HS-27A (cell line): Measurements from ENCODE around the gene LIG3.
"Not testable (repeated sequence)": the region's sequence is repeated elsewhere in the genome, so short reads cannot be mapped to it uniquely, and the experiment has no call there.

Source experiments
- DNase-seq: peaks from one replicate; pipeline ENCODE4 v3.0.0-alpha.2; 2012; ENCODE audit warnings: low read depth, missing footprints

Gene LIG3

DNA sequence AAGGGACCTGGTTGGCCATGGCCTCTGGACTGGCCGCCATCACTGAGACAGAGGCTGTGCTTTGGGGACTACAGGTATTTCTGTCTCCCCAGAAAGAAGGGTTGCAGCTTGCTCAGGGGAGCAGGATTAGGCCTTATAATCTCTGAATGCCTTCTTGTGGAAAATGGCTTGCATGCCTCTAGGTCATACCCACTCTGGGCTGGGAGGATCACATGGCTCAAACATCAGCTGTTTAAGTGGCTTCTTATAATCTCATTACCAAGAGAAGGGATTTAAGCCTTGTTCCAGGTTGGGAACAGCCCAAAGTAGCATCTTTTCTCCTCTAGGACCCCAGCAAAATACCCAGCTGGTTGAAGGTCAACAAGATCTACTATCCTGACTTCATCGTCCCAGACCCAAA lies 19.1 kb downstream of the LIG3 start:
- DNase-seq, result no peak

DNA sequence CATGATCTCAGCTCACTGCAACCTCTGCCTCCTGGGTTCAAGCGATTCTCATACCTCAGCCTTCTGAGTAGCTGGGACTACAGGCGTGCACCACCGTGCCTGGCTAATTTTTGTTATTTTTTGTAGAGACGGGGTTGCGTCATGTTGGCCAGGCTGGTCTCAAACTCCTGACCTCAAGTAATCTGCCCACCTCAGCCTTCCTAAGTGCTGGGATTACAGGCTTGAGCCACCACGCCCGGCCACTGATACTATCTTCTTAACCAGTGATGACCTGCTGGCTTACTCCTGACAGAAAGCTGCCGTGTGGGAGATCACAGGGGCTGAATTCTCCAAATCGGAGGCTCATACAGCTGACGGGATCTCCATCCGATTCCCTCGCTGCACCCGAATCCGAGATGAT lies 20.7 kb downstream of the LIG3 start:
- not testable (repeated sequence) for DNase-seq

DNA sequence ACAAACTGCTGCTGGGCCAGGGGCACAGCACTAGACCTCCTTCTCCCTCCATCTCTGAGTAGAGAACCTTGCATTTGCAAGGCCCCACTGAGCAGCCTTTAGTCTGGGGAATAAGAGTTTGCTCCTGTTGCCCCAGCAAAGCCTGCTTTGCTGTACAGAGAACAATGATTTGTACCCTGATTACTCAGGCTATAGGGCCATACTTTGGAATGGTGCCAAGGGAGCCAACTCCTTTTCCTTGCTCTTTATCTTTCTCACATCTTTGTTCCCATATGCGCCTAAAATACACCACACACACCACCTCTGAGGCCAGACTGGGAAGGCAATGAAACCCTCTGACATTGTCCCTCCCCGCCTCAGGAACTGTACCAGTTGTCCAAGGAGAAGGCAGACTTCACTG lies 21.2 kb downstream of the LIG3 start:
- no peak for DNase-seq

DNA sequence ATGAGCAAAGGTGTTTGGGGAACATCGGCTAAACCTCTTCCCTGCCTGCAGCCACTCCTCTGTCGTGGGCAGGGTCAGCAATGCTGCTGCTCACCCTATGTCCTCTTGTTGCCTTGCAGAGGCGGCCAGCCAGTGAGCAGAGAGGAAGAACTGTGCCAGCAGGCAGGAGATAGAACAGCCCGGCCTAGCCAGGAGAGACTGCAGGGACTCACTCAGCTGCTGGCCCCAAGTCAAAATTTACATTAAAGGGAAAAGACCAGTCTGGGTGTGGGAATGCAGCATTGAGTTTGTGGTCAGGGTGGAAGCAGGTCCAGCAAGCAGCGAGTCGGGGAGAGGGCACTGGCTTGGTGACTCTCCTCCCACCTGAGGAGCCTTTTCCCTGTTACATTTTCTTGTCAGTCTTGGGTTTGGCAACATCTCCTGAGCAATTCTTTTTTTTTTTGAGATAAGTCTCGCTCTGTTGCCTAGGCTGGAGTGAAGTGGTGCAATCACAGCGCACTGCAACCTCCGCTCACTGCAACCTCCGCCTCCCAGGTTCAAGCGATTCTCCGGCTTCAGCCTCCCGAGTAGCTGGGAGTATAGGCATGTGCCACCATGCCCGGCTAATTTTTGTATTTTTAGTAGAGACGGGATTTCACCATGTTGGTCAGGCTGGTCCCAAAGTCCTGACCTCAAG lies 22.7 kb downstream of the LIG3 start:
- DNase-seq, result no peak

DNA sequence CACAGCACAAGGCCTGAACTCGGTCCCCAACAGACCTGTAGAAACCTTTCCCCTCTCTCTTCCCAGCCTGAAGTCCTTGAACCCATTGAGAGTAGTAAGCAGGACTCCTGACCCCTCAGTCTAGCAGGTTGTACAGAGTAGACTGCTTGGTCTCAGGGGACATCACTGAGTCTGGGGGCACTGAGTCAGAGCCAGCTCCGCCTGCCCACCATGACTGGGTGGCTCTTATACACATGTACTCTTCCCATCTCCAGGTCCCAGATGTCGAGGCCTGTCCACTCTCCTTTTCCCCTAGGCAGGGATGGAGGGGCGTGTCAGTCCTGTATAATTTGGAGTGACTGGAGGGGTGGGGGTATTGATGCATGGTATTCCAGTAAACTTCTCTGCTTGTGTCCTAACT lies 23.5 kb downstream of the LIG3 start:
- no peak for DNase-seq

DNA sequence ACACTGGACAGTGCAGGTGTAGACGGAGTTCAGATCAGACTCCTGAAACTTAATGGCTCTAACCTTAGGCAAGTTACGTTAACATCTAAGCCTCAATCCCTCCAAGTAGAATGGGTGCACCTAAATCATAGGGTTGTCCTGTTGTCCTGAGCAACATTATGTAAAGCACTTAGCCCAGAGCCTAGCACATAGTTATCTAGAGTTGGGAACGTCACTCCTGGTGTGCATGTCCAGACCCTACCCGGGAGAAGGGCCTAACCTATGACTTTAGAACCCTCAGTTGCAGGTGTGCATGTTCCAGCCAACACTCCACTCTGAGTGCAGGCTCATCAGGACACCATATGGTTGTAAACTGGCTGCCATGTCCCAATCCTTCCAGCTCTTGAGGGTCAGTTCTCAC lies 26.0 kb downstream of the LIG3 start:
- no peak for DNase-seq

DNA sequence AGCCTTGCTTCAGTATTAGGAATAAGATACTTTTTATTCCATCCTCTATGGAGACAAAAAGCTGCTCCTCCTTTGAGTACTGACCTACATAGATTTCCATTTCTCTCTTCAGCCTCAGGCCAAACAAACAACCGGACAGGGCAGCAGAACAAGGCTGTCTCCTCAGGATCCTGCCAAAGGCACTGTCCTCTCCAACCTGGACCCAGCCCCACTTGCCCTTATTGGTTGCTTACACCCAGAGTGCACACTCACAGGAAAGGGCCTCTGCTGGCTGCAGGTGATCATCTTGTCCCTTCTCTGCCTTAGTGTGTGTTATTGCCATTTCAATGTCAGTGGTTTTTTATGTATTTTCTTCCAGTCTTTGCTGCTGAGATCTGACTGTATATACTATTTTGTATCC lies 26.6 kb downstream of the LIG3 start:
- DNase-seq, result no peak

DNA sequence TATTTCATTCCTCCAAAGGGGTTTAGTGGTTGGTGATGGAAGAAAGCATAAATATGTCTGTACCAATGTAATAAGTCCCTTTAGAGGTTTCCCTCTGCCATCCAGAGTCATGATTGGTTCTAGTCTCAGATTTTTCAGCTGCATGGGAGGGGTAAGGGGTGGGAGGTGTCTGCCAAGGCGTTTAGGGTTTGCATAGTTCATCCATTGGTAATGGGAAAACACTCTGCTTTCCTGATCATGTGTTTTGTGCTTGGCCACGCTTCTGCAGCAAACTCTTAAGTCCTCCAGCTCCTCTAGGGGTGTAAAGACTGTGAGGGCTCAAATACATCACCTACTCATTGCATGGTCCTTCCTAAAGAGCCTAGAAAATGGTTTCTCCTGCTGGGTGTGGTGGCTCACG lies 29.8 kb downstream of the LIG3 start:
- no peak for DNase-seq

DNA sequence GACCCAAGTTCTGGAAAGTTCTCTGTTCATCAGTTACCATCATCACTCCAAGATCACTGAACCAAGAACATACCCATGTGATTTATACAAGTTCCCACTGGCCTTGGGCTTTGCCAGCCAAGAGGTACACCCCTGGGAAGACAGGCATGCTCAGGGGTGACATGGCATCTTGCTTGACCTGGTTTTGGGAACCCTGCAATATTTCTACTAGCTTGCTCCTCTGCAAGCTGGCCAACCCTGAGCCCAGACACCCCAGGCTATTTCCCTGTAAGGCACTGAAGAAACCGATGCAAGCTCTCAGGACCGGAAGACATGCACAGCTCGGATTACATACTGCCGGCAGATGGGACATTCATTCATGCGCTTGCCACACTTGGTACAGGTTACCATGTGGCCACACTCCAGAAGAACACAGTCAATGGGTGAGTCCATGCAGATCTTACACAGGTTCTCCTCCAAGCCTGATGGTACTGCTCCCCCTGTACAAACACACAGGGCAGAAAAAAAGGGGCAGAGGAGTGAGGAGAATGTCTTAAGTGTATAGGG lies 31.4 kb downstream of the LIG3 start:
- DNase-seq, result no peak

DNA sequence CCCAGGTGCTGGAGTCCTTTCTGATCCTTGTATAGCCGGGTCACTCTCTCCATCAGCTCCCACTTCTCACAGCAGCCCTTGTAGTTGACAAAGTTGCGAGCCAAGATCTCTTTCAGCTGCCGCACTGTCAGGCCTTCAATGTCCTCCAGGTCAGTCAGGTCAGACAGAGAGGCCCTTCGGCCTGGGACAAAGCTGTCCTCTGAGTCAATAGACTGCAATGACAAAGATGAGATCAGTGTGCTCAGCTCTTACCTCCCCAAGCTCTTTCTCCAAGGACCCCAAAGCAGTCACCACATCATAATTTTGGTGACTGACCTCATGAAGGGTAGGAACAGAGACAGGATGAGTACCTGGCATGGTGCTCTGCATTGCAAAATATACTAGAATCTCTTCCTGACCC lies 36.1 kb downstream of the LIG3 start:
- DNase-seq, result no peak

DNA sequence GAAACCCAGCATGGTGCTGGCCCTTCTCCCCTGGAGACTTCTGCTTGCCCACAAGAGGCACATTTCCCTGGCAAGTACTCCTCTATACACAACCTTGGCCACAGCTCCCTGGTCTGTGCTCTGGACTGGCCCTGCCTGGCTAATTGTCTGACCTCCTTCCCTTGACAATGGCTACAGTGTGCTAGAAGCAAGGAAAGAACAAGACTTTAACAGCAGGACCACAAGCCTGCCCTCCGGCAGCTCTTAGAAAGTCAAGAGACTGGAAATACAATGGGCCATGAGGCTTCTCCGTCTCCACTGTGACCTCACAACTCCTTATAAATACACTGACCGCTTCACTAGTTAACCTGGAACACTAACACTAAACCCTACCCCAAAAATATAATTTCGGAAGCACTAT lies 36.7 kb downstream of the LIG3 start:
- DNase-seq, result no peak

DNA sequence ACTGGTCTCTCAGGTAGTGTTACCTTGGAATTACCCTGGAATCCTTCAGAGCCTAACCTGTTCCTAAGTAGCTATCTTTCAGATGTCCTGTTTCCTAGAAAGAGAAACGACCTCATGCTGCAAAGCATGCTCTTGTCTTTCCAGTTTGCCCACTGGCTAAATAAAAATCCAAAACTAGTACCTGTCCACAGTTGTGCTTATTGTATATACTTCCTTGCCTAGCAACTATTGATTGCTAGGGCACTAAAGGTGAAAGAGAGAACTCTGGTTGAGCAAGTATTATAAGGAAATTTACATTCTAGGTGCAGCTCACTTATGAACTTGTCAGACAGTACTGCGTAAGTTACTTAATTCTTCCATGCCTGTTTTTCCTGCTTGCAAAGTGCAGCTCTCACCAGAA lies 38.5 kb downstream of the LIG3 start:
- DNase-seq, result no peak

DNA sequence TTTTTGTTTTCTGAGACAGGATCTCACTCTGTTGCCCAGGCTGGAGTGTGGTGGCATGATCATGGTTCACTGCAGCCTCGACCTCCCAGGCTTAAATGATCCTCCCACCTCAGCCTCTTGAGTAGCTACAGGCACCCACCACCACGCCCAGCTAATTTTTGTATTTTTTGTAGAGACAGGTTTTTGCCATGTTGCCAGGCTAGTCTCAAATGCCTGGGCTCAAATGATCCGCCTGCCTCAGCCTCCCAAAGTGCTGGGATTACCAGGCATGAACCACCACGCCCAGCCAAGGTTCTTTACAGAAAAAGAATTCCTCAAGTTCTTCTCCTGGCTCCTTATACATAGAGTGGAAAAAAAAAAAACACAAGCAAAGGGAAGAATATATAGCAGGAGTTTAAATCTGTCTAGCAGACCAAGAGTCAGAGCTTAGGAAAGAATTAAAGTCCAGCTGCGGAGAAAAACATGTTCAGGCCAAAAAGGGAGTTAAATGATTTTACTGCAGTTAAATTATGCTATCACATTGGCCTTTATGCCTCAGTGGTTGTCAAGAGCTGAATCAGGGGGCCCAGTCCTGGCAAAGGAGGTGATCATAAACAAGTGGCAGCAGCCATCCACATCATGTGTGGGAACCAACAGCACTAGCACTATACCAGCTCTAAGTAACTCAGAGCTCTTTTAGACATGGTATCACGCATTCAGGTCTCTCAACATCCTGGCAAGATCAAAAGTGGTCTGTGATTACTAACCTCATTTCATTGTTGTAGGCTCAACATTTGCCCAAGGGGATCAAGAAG lies 39.3 kb downstream of the LIG3 start:
- no peak for DNase-seq

DNA sequence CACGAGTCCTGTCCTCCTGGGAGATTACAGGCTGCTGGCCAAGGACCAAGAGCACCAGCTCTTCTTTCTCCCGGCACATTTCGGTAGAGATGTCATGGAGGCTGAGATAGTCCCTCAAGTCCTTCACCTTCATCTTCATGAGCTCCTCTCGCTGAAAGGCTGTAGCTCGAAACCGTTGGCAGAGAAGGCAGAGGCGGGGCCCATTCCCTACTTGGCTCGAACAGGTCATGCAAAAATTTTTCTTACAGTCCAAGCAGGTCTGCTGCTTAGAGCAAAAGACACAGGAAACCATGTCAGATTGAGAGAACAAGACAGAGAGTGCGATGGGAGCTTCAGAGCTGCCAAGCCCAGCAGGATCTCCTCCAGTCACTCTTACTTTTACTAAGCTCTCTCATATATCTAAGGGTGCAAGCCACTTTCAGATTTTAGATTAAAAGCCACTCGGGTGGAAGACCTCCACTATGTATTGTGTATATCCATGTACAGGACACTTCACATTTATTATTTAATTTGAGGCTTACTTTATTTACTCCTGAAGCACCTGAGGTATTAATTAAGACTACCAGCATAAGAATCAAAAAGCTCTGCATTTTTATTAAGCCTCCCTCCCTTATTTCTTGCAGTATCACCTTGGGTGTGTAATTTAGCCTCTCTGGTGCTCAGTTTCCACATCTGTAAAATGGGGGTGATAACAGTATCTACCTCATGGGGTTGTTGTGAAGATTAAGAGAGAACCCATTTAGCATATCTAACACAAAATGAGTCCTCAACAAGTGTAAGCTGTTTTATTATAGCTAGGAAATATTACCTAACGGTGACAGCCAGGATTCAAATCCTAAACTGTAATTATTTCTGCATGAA lies 41.4 kb downstream of the LIG3 start:
- no peak for DNase-seq

DNA sequence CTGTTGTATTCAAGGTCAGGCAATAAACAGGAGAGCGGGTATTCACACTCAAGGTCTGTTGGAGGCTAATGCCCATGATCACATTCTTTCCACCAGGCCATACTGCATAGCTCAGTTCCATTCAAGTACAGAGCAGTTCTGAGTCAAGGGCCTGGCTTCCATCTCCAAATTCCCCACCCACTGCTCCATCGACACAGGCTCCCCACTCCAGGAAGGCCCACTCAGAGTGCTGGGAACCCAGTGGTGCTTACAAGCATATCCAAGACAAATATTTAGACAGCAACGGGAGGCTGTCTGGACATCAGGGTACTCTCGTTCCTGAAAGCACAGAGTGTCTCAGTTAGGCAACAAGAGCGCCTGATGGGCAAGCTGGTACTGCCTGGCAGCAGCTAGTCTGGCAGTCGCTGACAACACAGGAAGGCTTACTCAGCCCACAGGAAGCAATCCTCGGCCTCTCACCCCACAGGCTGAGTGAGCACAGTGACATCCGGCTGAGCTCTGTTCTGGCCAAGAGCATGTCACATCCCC lies 42.3 kb downstream of the LIG3 start:
- peak; percentile 23 for DNase-seq

DNA sequence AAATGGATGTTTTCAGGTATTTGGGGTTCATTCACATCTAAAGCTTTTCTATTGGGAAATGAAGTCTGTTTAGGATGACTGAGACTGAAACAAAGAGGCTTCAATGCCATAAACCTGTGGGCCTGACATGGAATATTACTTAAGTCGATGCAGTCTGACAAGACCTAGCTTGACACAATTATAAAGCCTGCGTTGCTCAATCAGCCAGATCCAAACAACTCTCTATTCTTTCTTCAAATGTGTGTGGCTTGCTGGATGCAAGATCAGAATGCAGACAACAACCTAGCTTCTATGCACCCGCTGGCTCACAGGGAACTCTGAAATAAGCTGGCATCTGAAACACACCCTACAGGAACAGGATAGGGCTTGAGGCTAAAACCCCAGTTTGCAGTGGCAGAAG lies 43.2 kb downstream of the LIG3 start:
- no peak for DNase-seq

DNA sequence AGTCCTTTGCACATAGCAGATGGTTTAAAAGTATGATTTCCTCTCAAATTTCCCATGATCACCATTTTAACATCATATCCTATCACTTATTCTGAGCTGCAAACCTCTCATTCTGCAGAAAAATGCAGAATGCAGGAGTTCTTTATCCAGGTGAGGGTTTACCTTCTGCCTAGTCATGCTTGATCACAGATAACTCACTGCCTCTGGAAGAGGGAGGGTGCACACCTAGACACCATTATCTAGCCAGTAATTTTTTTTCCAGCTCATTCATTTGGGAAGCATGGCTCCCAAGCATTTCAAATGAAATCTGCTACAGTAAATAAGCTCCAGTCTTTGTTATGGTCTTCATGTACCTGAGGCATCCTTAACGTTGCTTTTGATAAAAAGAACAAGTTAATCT lies 45.2 kb downstream of the LIG3 start:
- DNase-seq, result no peak

DNA sequence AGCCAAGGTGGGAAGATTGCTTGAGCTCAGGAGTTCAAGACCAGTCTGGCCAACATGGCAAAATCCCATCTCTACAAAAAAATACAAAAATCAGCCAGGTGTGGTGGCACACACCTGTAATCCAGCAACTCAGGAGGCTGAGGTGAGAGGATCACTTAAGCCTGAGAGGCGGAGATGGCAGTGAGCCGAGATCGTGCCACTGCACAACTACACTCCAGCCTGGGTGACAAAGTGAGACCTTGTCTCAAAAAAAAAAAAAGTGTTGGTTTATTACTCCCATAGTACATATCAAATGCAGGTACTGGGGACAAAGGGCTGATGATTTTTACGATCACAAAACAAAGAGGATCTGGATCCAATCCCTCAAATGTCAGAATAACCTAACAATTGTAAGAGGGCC lies 47.8 kb downstream of the LIG3 start:
- not testable (repeated sequence) for DNase-seq

DNA sequence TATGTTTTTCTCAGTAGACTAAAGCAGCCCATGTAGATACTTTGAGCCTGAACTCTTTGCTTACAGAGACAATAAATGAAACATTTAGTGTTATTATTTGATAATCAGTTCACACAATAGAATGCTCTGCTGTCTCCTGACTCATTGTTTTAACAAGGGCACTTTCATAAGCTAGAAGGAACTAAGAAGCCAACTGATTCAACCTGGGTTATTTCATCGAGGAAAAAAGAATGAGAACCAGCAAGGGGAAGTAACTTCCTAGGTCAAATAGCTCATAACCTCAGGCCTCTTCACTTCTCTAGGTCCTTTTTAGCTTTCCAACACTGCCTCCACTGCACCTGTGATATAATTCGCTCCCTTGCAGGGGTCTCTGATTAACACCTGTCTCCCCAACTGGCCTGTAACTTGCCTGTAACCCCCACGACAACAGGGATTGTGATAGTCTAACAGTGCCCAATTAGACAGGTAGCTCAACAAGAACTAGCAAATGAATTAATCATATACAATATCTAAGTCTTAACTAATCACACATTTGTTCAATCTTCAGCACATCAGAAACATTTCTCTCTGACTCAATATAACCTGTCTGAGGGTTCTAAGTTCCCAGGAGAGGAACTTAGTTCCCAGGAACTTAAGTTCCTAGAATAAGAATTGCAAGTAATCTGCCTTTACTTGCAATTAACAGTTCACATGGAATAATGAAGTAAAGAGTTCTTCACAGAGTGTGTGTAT lies 48.4 kb downstream of the LIG3 start:
- DNase-seq, result no peak

DNA sequence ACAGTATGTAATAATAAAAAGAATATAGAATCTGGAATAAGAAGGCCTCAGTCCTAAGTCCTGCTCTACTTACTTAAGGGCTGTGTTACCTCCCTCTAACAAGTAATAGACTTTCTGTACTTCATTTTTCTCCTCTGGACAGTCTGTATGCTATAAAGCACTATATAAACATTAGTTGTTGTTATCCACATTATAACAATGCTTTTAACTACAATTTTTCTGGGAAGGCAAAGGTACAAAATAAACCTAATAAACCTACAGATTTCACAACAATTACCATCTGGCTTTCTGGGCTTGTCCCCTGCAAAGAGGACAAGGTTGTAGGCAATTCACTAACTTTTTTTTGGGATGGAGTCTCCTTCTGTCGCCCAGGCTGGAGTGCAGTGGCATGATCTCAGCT lies 50.5 kb downstream of the LIG3 start:
- DNase-seq, result no peak

DNA sequence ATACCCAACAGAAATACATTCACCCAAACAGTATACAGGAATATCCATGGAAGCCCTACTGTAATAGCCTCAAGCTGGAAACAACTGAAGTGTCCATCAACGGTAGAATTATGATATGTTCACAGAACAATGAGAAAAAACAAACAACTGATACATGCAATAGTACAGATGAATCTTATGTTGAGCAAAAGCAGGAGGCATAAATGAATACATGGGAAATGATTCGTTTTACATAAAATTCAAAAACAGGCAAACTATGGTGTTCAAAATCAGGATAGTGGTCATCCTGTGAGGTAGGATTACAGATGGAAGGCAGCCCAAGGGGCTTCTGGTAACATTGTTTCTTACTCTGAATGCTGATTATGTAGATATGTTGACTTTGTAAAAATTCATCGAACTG lies 58.1 kb downstream of the LIG3 start:
- no peak for DNase-seq

DNA sequence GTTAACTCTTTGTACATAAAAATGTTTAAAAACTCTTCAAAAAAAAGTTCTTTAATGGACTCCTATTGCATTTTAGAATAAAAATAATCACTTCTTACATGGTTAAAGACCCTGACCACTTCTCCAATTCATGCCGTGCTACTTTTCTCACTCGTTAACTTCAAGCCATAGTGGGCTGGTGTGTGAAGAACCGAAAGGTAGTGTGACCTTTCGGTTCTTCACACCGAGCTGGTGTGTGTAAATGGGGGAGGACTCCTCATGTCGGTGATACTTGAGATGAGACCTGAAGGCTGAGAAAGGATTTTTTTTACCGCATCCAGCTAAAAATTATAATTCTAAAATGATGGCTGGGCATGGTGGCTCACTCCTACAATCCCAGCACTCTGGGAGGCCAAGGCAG lies 61.1 kb downstream of the LIG3 start:
- no peak for DNase-seq
